GM12878 (cell line): ENCODE measurements around the gene ABCC2. TPM values are rescaled to one million over a fixed set of nuclear protein-coding genes. Genes with fewer than 3 reads are reported as not detected.

ENCODE experiments used
- ATAC-seq: fragments of 200-7000 bp; cut with Tn5 transposase; 3 replicates; pipeline ENCODE4 v1.9.1; 2020; ENCODE audit warnings: mild to moderate bottlenecking, moderate library complexity
- BruUV-seq: library from RNA; stranded (reverse); fragments of 400-500 nt; replicated peaks from 2 replicates; lab custom pipeline; 2021; lab: Mats Ljungman, UMichigan
- CTCF ChIA-PET: fragments of 300-600 bp; sonication (Branson Sonifier 250); formaldehyde crosslinking; extraction: SDS; loops from one replicate; lab custom pipeline; 2021; ENCODE audit warnings: inconsistent platforms; lab: Yijun Ruan, JAX
- POLR2A ChIA-PET: fragments of 350-600 bp; formaldehyde crosslinking; extraction: SDS; loops from one replicate; lab custom pipeline; 2021; ENCODE audit warnings: inconsistent platforms; lab: Charles Lee
- RAD21 ChIA-PET: fragments of 300-600 bp; sonication (Branson Sonifier 250); formaldehyde crosslinking; loops from one replicate; lab custom pipeline; 2023; ENCODE audit warnings: antibody characterized with exemption; ENCODE audit not compliant: unreplicated experiment; lab: Charles Lee
- SMC1A ChIA-PET: fragments of 300-600 bp; sonication (Branson Sonifier 250); formaldehyde crosslinking; loops from one replicate; lab custom pipeline; 2023; ENCODE audit not compliant: unreplicated experiment, uncharacterized antibody; lab: Charles Lee
- DNase-seq: peaks from one replicate; pipeline ENCODE4 v3.0.0-alpha.2; 2011; ENCODE audit warnings: low read depth, low spot score
- FAIRE-seq: peaks from 3 replicates; lab custom pipeline; 2011; peaks lifted over from hg19 to GRCh38; lab: Jason Lieb, UNC
- H2AFZ ChIP-seq: 2 replicates; pipeline ENCODE4 v1.6.0; 2011; ENCODE audit warnings: low read depth, low read length, control low read depth; ENCODE audit not compliant: control insufficient read depth
- H3K27ac ChIP-seq: 2 replicates; pipeline ENCODE4 v1.5.1; 2011; ENCODE audit warnings: control low read depth; ENCODE audit not compliant: control insufficient read depth, insufficient read depth
- H3K27me3 ChIP-seq, 2 experiments: replicated peaks in 1 of 2; 2 replicates each; pipeline versions ENCODE4 v1.6.0 to v1.6.1; 2011; ENCODE audit warnings: low read length in 1 of 2; ENCODE audit not compliant: control insufficient read depth in 2 of 2, insufficient read depth in 2 of 2
- H3K36me3 ChIP-seq, 2 experiments: 2 replicates each; pipeline ENCODE4 v1.5.1; 2011; ENCODE audit warnings: low read length in 1 of 2; ENCODE audit not compliant: control insufficient read depth in 2 of 2, insufficient read depth in 2 of 2
- H3K4me1 ChIP-seq: 2 replicates; pipeline ENCODE4 v1.6.1; 2011; ENCODE audit warnings: mild to moderate bottlenecking, low read length, moderate library complexity, mixed read lengths; ENCODE audit not compliant: control insufficient read depth, insufficient read depth
- H3K4me2 ChIP-seq: 2 replicates; pipeline ENCODE4 v1.6.0; 2011; ENCODE audit warnings: control low read depth; ENCODE audit not compliant: control insufficient read depth, insufficient read depth
- H3K4me3 ChIP-seq: fragments of 200-600 bp; sonication (generic); 2 replicates; pipeline ENCODE4 v1.5.1; 2016
- H3K79me2 ChIP-seq: 2 replicates; pipeline ENCODE4 v1.6.0; 2011; ENCODE audit warnings: low read length; ENCODE audit not compliant: control insufficient read depth, insufficient read depth
- H3K9ac ChIP-seq: 2 replicates; pipeline ENCODE4 v1.8.0; 2011; ENCODE audit warnings: low read length, control low read depth, mixed read lengths; ENCODE audit not compliant: control insufficient read depth, insufficient read depth
- H3K9me3 ChIP-seq: replicated peaks from 3 replicates; pipeline ENCODE4 v1.5.1; 2011; ENCODE audit warnings: mild to moderate bottlenecking, low read length; ENCODE audit not compliant: control insufficient read depth, insufficient read depth
- H4K20me1 ChIP-seq: 2 replicates; pipeline ENCODE4 v1.6.0; 2011; ENCODE audit not compliant: control insufficient read depth, insufficient read depth
- ATF7 ChIP-seq: fragments of 450-650 bp; IDR thresholded peaks from 2 replicates; pipeline ENCODE4 v1.6.1; 2016; ENCODE audit warnings: low read depth, mild to moderate bottlenecking
- EED ChIP-seq: sonication (generic); IDR thresholded peaks from 2 replicates; pipeline ENCODE4 v1.6.1; 2016; ENCODE audit warnings: antibody characterized with exemption, low read depth
- NFYA ChIP-seq: IDR thresholded peaks from 2 replicates; pipeline ENCODE4 v1.6.1; 2011; ENCODE audit warnings: low read depth, mild to moderate bottlenecking, low read length, improper control_type of control experiment, borderline replicate concordance
- NR2C1 ChIP-seq: fragments of 450-650 bp; IDR thresholded peaks from 2 replicates; pipeline ENCODE4 v1.6.1; 2017; ENCODE audit warnings: antibody characterized with exemption, mild to moderate bottlenecking, moderate library complexity
- POLR2AphosphoS5 ChIP-seq: IDR thresholded peaks from 2 replicates; pipeline ENCODE4 v1.6.1; 2011; ENCODE audit warnings: mild to moderate bottlenecking, low read length, inconsistent platforms
- ZBTB33 ChIP-seq: fragments of 450-650 bp; IDR thresholded peaks from 2 replicates; pipeline ENCODE4 v1.6.1; 2017; ENCODE audit warnings: mild to moderate bottlenecking
- WGBS: methylation state at CpG from one replicate; pipeline ENCODE4 v1.1.6; 2016; ENCODE audit warnings: low lambda C conversion rate; ENCODE audit not compliant: insufficient replicate concordance, insufficient coverage; ENCODE audit errors: missing lambda C conversion rate; 5-methylcytosine and 5-hydroxymethylcytosine counted together
- in situ Hi-C: fragments of 300-500 bp; cut with MboI; formaldehyde crosslinking; loops from 9 replicates; pipeline ENCODE4 v1.14.3; 2018; ENCODE audit warnings: mixed read lengths
- intact Hi-C: fragments of 100-400 bp; cut with micrococcal nuclease; formaldehyde crosslinking; loops from one replicate; pipeline ENCODE4 v1.14.2; 2022; ENCODE audit not compliant: unreplicated experiment
- polyA plus RNA-seq, 11 experiments: library from polyadenylated mRNA; depleted of rRNA in 4 of 11; unstranded in 6 of 11; stranded (reverse) in 5 of 11; fragments of >200 nt; fragmentation: Nextera tagmentation in 4 of 11; fragmentation: Illumina TruSeq in 1 of 11; extraction: Ambion mirVana in 4 of 11; extraction: Trizol in 1 of 11; gene quantifications; 1 replicate in 1 of 11; 2 replicates in 10 of 11; pipeline versions ENCODE4 v1.2.1 to v1.2.3, GENCODE V29; 2011 to 2016; ENCODE audit warnings: inconsistent platforms in 2 of 11, missing spikeins in 2 of 11, low read depth in 1 of 11
- total RNA-seq, 4 experiments: library from RNA; depleted of rRNA in 3 of 4; stranded (reverse); fragments of >200 nt in 3 of 4; fragmentation: Illumina TruSeq in 1 of 4; extraction: Trizol in 1 of 4; gene quantifications; 2 replicates each; pipeline versions ENCODE4 v1.2.1 to v1.2.3, GENCODE V29; 2013 to 2021
- TF ChIP-seq, protein P1 (sequence below): IDR thresholded peaks from 2 replicates; pipeline ENCODE4 v1.6.1; 2011; ENCODE audit warnings: borderline replicate concordance, low read depth, mild to moderate bottlenecking, moderate library complexity, low read length; ENCODE audit not compliant: insufficient read depth, poor library complexity, severe bottlenecking
- TF ChIP-seq, protein P2 (sequence below): fragments of 450-650 bp; IDR thresholded peaks from 2 replicates; pipeline ENCODE4 v1.6.1; 2017; ENCODE audit warnings: mild to moderate bottlenecking, low read depth, inconsistent platforms; ENCODE audit not compliant: poor library complexity, severe bottlenecking

ABCC2 gene
- total and polyA plus RNA-seq, 10 of the 15 experiments (the other 5 are each of a cell fraction or from before 2014, with no cell fraction given) = 0.02 to 0.95 (median 0.21) TPM

GRCh38 chr10:99815621-99816020 is 33.2 kb downstream of the ABCC2 start:
- BruUV-seq = no TSS peak

More at GRCh38 chr10:99815621-99816020, 33.2 kb downstream of the ABCC2 start:
- POLR2A ChIA-PET = no interaction called here
- H3K4me2 ChIP-seq = no peak overlapping the region
- H2AFZ ChIP-seq = no peak overlapping the region
- RAD21 ChIA-PET = no interaction called here
- H3K4me3 ChIP-seq = no peak overlapping the region
- ATAC-seq (no peak), FAIRE-seq (no peak), DNase-seq (no peak)
- H3K36me3 ChIP-seq = no peaks in the 10 kb centered on the region
- H3K9ac ChIP-seq = no peak overlapping the region
- H3K27me3 ChIP-seq = no peaks in the 10 kb centered on the region
- no peak overlapping the region for H3K27ac ChIP-seq
- intact Hi-C loops = no loop called here
- H3K9me3 ChIP-seq = no peaks in the 10 kb centered on the region
- 100% methylated on average over 1 of the region's 2 CpGs for WGBS
- H4K20me1 ChIP-seq = no peaks in the 10 kb centered on the region
- in situ Hi-C loops = no loop called here
- CTCF ChIA-PET = interaction anchor here (1.3 kb wide), 1 partner anchor 9 kb away, joined by 3 read pairs; no protein-coding TSS in a partner anchor
- H3K79me2 ChIP-seq = no peaks in the 10 kb centered on the region
- no peak for TF ChIP-seq NR2C1
- no peak for TF ChIP-seq POLR2AphosphoS5
- TF ChIP-seq EED = no peak
- no peak for TF ChIP-seq ZBTB33
- TF ChIP-seq, protein P1, sequence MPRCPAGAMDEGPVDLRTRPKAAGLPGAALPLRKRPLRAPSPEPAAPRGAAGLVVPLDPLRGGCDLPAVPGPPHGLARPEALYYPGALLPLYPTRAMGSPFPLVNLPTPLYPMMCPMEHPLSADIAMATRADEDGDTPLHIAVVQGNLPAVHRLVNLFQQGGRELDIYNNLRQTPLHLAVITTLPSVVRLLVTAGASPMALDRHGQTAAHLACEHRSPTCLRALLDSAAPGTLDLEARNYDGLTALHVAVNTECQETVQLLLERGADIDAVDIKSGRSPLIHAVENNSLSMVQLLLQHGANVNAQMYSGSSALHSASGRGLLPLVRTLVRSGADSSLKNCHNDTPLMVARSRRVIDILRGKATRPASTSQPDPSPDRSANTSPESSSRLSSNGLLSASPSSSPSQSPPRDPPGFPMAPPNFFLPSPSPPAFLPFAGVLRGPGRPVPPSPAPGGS = no peak
- TF ChIP-seq ATF7 = no peak
- TF ChIP-seq NFYA = no peak
- TF ChIP-seq, protein P2, sequence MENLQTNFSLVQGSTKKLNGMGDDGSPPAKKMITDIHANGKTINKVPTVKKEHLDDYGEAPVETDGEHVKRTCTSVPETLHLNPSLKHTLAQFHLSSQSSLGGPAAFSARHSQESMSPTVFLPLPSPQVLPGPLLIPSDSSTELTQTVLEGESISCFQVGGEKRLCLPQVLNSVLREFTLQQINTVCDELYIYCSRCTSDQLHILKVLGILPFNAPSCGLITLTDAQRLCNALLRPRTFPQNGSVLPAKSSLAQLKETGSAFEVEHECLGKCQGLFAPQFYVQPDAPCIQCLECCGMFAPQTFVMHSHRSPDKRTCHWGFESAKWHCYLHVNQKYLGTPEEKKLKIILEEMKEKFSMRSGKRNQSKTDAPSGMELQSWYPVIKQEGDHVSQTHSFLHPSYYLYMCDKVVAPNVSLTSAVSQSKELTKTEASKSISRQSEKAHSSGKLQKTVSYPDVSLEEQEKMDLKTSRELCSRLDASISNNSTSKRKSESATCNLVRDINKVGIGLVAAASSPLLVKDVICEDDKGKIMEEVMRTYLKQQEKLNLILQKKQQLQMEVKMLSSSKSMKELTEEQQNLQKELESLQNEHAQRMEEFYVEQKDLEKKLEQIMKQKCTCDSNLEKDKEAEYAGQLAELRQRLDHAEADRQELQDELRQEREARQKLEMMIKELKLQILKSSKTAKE = no peak
- no peaks in the 10 kb centered on the region for H3K4me1 ChIP-seq
- SMC1A ChIA-PET = no interaction called here
